Smooth muscle cell (in vitro differentiated cells): ENCODE measurements around the gene PSKH1. TPM values are rescaled to one million over a fixed set of nuclear protein-coding genes. Genes with fewer than 3 reads are reported as not detected.

Source experiments
- DNase-seq: peaks from one replicate; lab custom pipeline; 2025; ENCODE audit not compliant: unreplicated experiment; lab: John Stamatoyannopoulos, UW
- H2AFZ ChIP-seq: fragments of 200-600 bp; sonication (generic); 2 replicates; pipeline ENCODE4 v1.6.0; 2016; ENCODE audit warnings: antibody characterized with exemption, low read depth, mild to moderate bottlenecking
- H3F3A ChIP-seq: fragments of 200-600 bp; sonication (generic); 2 replicates; pipeline ENCODE4 v1.6.0; 2017; ENCODE audit warnings: antibody characterized with exemption, low read depth
- H3K27ac ChIP-seq: fragments of 200-600 bp; sonication (generic); 2 replicates; pipeline ENCODE4 v1.5.1; 2016; ENCODE audit warnings: low read depth, mild to moderate bottlenecking
- H3K27me3 ChIP-seq: fragments of 200-600 bp; sonication (generic); 2 replicates; pipeline ENCODE4 v1.6.1; 2016; ENCODE audit warnings: low read depth, mild to moderate bottlenecking
- H3K36me3 ChIP-seq: fragments of 200-600 bp; sonication (generic); 2 replicates; pipeline ENCODE4 v1.5.1; 2016; ENCODE audit warnings: low read depth
- H3K4me1 ChIP-seq: fragments of 200-600 bp; sonication (generic); 2 replicates; pipeline ENCODE4 v1.5.1; 2016; ENCODE audit warnings: low read depth
- H3K4me2 ChIP-seq: fragments of 200-600 bp; sonication (generic); 2 replicates; pipeline ENCODE4 v1.6.0; 2016; ENCODE audit warnings: mild to moderate bottlenecking
- H3K4me3 ChIP-seq: fragments of 200-600 bp; sonication (generic); 2 replicates; pipeline ENCODE4 v1.5.1; 2016; ENCODE audit warnings: mild to moderate bottlenecking
- H3K79me2 ChIP-seq: fragments of 200-600 bp; sonication (generic); 2 replicates; pipeline ENCODE4 v1.6.0; 2016; ENCODE audit warnings: low read depth, mild to moderate bottlenecking
- H3K9ac ChIP-seq: fragments of 200-600 bp; sonication (generic); 2 replicates; pipeline ENCODE4 v1.6.0; 2016; ENCODE audit warnings: low read depth
- H3K9me3 ChIP-seq: fragments of 200-600 bp; sonication (generic); replicated peaks from 2 replicates; pipeline ENCODE4 v1.5.1; 2016; ENCODE audit warnings: low read depth
- H4K20me1 ChIP-seq: fragments of 200-600 bp; sonication (generic); 2 replicates; pipeline ENCODE4 v1.6.0; 2016; ENCODE audit warnings: low read depth
- CTCF ChIP-seq: fragments of 200-600 bp; sonication (generic); IDR thresholded peaks from 2 replicates; pipeline ENCODE4 v1.5.1; 2017; ENCODE audit warnings: borderline replicate concordance, mild to moderate bottlenecking, antibody characterized with exemption; ENCODE audit not compliant: insufficient read depth, poor library complexity, severe bottlenecking
- WGBS: methylation state at CpG from one replicate; pipeline ENCODE4 v1.1.7; 2016; ENCODE audit warnings: low lambda C conversion rate; 5-methylcytosine and 5-hydroxymethylcytosine counted together
- polyA plus RNA-seq: library from polyadenylated mRNA; unstranded; fragments of >200 nt; fragmentation: Nextera tagmentation; extraction: Ambion mirVana; gene quantifications from 2 replicates; pipeline ENCODE4 v1.2.1, GENCODE V29; 2016
- total RNA-seq: library from RNA; depleted of rRNA; stranded (reverse); fragments of >200 nt; gene quantifications from 2 replicates; pipeline ENCODE4 v1.2.3, GENCODE V29; 2014

PSKH1 gene
- total and polyA plus RNA-seq, 2 experiments from 2014 or later = 15.3 to 36.0 TPM

- Histone ChIP-seq H3K9me3 (no peaks in the 10 kb centered on the region), H3F3A (no peaks in the 10 kb centered on the region), H3K36me3 (no peaks in the 10 kb centered on the region), H3K4me3 (no peak overlapping the region), H4K20me1 (peaks cover 98% of the 10 kb centered on the region), H3K9ac (no peak overlapping the region), H3K79me2 (peaks cover 17% of the 10 kb centered on the region), H3K27ac (no peak overlapping the region), H3K4me2 (no peak overlapping the region), H2AFZ (no peak overlapping the region), H3K27me3 (no peaks in the 10 kb centered on the region), H3K4me1 (no peaks in the 10 kb centered on the region)
- WGBS = 93% methylated on average over 10 of the region's 10 CpGs
- no peak for DNase-seq
- TF ChIP-seq CTCF = no peak
These were observed 30.5 kb downstream of the PSKH1 start for GRCh38 chr16:67923414-67924116.

DNA sequence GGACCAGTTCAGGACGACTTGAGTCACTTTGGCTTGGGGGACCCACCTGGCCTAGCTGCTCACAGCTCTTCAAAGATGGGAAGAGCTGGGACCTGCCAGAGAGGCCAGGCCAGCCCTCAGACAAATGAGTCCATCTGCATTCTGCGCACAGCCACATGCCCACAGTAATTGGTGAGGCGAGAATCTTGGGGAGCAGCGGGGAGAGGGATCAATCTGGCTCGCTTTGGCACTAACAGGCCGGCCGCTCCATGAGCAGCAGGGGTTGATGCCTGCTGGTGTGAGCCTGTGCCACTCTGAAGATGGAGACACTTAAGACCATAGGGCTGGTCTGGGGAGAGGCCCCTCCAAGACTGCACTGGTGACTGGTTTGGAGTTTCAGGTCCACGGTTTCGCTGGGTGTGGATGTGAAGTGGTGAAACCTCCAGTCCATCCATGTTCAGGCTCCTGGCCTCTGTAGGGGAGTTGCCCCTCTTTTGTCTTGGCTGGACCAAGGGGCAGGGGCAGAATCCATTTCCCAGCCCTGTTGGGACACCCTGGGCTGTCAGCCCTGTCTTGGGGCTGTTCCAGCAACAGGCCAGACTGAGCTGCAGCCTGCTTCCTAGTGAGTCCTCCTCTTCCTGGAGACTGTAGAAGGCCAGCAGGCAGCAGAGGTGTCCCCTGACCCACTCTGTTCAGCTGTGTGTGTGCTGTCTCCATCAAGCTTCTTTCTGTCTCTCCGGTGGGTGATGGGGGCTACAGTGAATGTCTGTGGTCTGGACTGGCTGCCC, 31.3 kb downstream of the PSKH1 start:
- no peaks in the 10 kb centered on the region for H3K36me3 ChIP-seq
- no peak overlapping the region for H3K4me2 ChIP-seq
- H3K27me3 ChIP-seq = no peaks in the 10 kb centered on the region
- H3K9ac ChIP-seq = no peak overlapping the region
- no peaks in the 10 kb centered on the region for H3F3A ChIP-seq
- H2AFZ ChIP-seq = no peak overlapping the region
- H4K20me1 ChIP-seq = peaks cover 96% of the 10 kb centered on the region
- WGBS = 86% methylated on average over 10 of the region's 10 CpGs
- H3K27ac ChIP-seq = no peak overlapping the region
- peaks cover 17% of the 10 kb centered on the region for H3K79me2 ChIP-seq
- TF ChIP-seq CTCF = no peak
- H3K4me3 ChIP-seq = no peak overlapping the region
- H3K4me1 ChIP-seq = no peaks in the 10 kb centered on the region
- no peaks in the 10 kb centered on the region for H3K9me3 ChIP-seq
- DNase-seq = no peak

DNA sequence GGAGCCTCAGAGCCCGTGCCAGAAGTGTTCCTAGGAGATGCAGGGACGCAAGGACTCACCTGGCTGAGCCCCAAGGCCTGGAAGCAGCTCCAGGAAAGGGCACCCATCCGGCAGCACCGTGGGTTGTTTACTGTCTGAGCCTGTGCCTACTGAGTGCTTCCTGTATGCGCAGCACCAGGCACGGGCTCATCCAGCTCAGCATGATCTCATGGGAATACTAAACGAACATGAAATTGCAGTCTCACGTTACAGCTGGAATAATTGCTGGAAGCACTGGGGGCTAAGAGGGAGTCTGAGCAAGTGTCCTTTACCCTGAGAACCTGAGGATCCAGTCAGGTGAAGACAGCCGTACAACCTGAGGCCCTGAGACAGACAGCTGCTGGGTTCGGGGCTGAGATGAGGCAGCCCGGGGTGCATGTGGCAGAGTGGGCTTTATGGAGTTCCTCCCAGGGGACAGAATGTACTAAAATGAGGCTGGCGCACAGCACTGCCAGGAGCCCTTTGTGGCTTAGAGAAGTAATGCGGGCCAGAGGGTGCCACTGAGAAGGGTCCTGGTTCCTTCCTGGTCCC, 33.2 kb downstream of the PSKH1 start:
- Histone ChIP-seq H3K9ac (no peak overlapping the region), H3K27me3 (no peaks in the 10 kb centered on the region), H2AFZ (no peak overlapping the region), H3K4me1 (no peaks in the 10 kb centered on the region), H4K20me1 (peaks cover 85% of the 10 kb centered on the region), H3K4me2 (no peak overlapping the region), H3F3A (no peaks in the 10 kb centered on the region), H3K4me3 (no peak overlapping the region), H3K27ac (no peak overlapping the region), H3K79me2 (peaks cover 7% of the 10 kb centered on the region), H3K36me3 (no peaks in the 10 kb centered on the region), H3K9me3 (no peaks in the 10 kb centered on the region)
- DNase-seq = no peak
- no peak for TF ChIP-seq CTCF
- 80% methylated on average over 13 of the region's 13 CpGs for WGBS
